Neural progenitor cell (in vitro differentiated cells): Measurements from ENCODE around the gene P3H3. TPM values are rescaled to one million over a fixed set of nuclear protein-coding genes. Genes with fewer than 3 reads are reported as not detected.

ENCODE experiments used
- DNase-seq: peaks from one replicate; pipeline ENCODE4 v3.0.0-alpha.2; 2016; ENCODE audit warnings: low spot score
- H2AFZ ChIP-seq: fragments of 200-600 bp; sonication (generic); replicated peaks from 2 replicates; pipeline ENCODE4 v1.6.1; 2016; ENCODE audit warnings: antibody characterized with exemption
- H3F3A ChIP-seq: fragments of 200-600 bp; sonication (generic); 2 replicates; pipeline ENCODE4 v1.6.1; 2016; ENCODE audit warnings: antibody characterized with exemption, low read depth
- H3K27ac ChIP-seq: fragments of 200-600 bp; sonication (generic); 2 replicates; pipeline ENCODE4 v1.5.1; 2016; ENCODE audit warnings: mild to moderate bottlenecking
- H3K27me3 ChIP-seq: fragments of 200-600 bp; sonication (generic); 2 replicates; pipeline ENCODE4 v1.6.1; 2016; ENCODE audit warnings: mild to moderate bottlenecking, moderate library complexity
- H3K36me3 ChIP-seq: fragments of 200-600 bp; sonication (generic); 2 replicates; pipeline ENCODE4 v1.5.1; 2016
- H3K4me1 ChIP-seq: fragments of 200-600 bp; sonication (generic); 2 replicates; pipeline ENCODE4 v1.6.1; 2016; ENCODE audit warnings: mixed run types
- H3K4me2 ChIP-seq: fragments of 200-600 bp; sonication (generic); 2 replicates; pipeline ENCODE4 v1.6.1; 2016
- H3K4me3 ChIP-seq: fragments of 200-600 bp; sonication (generic); 2 replicates; pipeline ENCODE4 v1.5.1; 2016
- H3K79me2 ChIP-seq: fragments of 200-600 bp; sonication (generic); 2 replicates; pipeline ENCODE4 v1.6.1; 2016; ENCODE audit warnings: low read depth
- H3K9ac ChIP-seq: fragments of 200-600 bp; sonication (generic); 2 replicates; pipeline ENCODE4 v1.6.1; 2016
- H3K9me3 ChIP-seq: fragments of 200-600 bp; sonication (generic); 2 replicates; pipeline ENCODE4 v1.5.1; 2016; ENCODE audit warnings: low read depth
- H4K20me1 ChIP-seq: fragments of 200-600 bp; sonication (generic); 2 replicates; pipeline ENCODE4 v1.6.1; 2016; ENCODE audit warnings: low read depth
- H3K27ac Mint-ChIP-seq: 3 replicates; pipeline ENCODE4 v1.8.0; 2021; ENCODE audit warnings: mixed read lengths
- H3K27me3 Mint-ChIP-seq: 2 replicates; pipeline ENCODE4 v1.8.0; 2022; ENCODE audit warnings: low read depth, mild to moderate bottlenecking, inconsistent platforms, moderate library complexity, mixed read lengths; ENCODE audit not compliant: insufficient read depth
- H3K36me3 Mint-ChIP-seq: 3 replicates; pipeline ENCODE4 v1.8.0; 2021; ENCODE audit warnings: mixed read lengths
- H3K4me1 Mint-ChIP-seq: 3 replicates; pipeline ENCODE4 v1.8.0; 2021; ENCODE audit warnings: mixed read lengths
- H3K4me3 Mint-ChIP-seq: 3 replicates; pipeline ENCODE4 v1.8.0; 2021; ENCODE audit warnings: mild to moderate bottlenecking, moderate library complexity, mixed read lengths
- H3K9me3 Mint-ChIP-seq: 3 replicates; pipeline ENCODE4 v1.8.0; 2020; ENCODE audit warnings: mixed read lengths
- EZH2 ChIP-seq: fragments of 200-600 bp; sonication (generic); IDR thresholded peaks from 2 replicates; pipeline ENCODE4 v1.6.1; 2017; ENCODE audit warnings: antibody characterized with exemption, mild to moderate bottlenecking, moderate library complexity
- EZH2phosphoT487 ChIP-seq: fragments of 200-600 bp; sonication (generic); IDR thresholded peaks from 2 replicates; pipeline ENCODE4 v1.6.1; 2017; ENCODE audit warnings: antibody characterized with exemption
- total RNA-seq: library from RNA; depleted of rRNA; stranded (reverse); fragments of >200 nt; gene quantifications from 2 replicates; pipeline ENCODE4 v1.2.3, GENCODE V29; 2015; ENCODE audit warnings: low replicate concordance
- TF ChIP-seq, protein P1 (sequence below): fragments of 200-600 bp; sonication (generic); IDR thresholded peaks from 2 replicates; pipeline ENCODE4 v1.5.1; 2017; ENCODE audit warnings: antibody characterized with exemption, mild to moderate bottlenecking

P3H3 gene
- total RNA-seq, 1 donor from 2014 or later: 14.1 TPM

DNA sequence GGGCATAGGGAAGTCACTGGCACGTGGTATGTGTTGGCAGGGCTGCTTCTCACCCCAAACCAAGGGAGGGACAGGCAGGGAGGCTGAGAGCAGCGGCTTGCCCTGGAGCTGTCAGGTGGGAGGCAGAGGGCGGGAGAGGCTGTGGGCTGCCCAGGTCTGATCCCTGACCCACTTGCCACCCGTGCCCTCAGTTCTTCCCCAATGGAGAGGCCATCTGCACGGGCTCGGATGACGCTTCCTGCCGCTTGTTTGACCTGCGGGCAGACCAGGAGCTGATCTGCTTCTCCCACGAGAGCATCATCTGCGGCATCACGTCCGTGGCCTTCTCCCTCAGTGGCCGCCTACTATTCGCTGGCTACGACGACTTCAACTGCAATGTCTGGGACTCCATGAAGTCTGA lies 17.2 kb downstream of the P3H3 start:
- Mint-ChIP-seq H3K4me3 (no peak overlapping the region), H3K36me3 (peaks cover 46% of the 10 kb centered on the region), H3K27ac (no peak overlapping the region), H3K27me3 (peaks cover 9% of the 10 kb centered on the region), H3K9me3 (no peaks in the 10 kb centered on the region), H3K4me1 (peaks cover 36% of the 10 kb centered on the region)
- Histone ChIP-seq H4K20me1 (peaks cover 29% of the 10 kb centered on the region), H3K36me3 (no peaks in the 10 kb centered on the region), H3K4me1 (peaks cover 20% of the 10 kb centered on the region), H3K4me3 (no peak overlapping the region), H3K9ac (no peak overlapping the region), H3K9me3 (no peaks in the 10 kb centered on the region), H3K4me2 (no peak overlapping the region), H2AFZ (no peak overlapping the region), H3F3A (peaks cover 42% of the 10 kb centered on the region), H3K27ac (no peak overlapping the region), H3K79me2 (peaks cover 20% of the 10 kb centered on the region), H3K27me3 (no peaks in the 10 kb centered on the region)
- no peak for DNase-seq
- TF ChIP-seq EZH2phosphoT487: no peak

GRCh38 chr12:6846316-6846869 lies 18.2 kb downstream of the P3H3 start:
- Mint-ChIP-seq H3K36me3 (peaks cover 48% of the 10 kb centered on the region), H3K27ac (no peak overlapping the region), H3K27me3 (peaks cover 11% of the 10 kb centered on the region), H3K4me3 (peak overlapping the region; percentile 2), H3K9me3 (no peaks in the 10 kb centered on the region), H3K4me1 (peaks cover 40% of the 10 kb centered on the region)
- no peak overlapping the region for H3K27ac ChIP-seq
- no peak overlapping the region for H3K9ac ChIP-seq
- peaks cover 25% of the 10 kb centered on the region for H4K20me1 ChIP-seq
- H3K4me3 ChIP-seq: no peak overlapping the region
- H3K36me3 ChIP-seq: no peaks in the 10 kb centered on the region
- H3K4me2 ChIP-seq: no peak overlapping the region
- no peaks in the 10 kb centered on the region for H3K27me3 ChIP-seq
- H3K4me1 ChIP-seq: peaks cover 12% of the 10 kb centered on the region
- TF ChIP-seq EZH2phosphoT487: no peak
- TF ChIP-seq, protein P1, sequence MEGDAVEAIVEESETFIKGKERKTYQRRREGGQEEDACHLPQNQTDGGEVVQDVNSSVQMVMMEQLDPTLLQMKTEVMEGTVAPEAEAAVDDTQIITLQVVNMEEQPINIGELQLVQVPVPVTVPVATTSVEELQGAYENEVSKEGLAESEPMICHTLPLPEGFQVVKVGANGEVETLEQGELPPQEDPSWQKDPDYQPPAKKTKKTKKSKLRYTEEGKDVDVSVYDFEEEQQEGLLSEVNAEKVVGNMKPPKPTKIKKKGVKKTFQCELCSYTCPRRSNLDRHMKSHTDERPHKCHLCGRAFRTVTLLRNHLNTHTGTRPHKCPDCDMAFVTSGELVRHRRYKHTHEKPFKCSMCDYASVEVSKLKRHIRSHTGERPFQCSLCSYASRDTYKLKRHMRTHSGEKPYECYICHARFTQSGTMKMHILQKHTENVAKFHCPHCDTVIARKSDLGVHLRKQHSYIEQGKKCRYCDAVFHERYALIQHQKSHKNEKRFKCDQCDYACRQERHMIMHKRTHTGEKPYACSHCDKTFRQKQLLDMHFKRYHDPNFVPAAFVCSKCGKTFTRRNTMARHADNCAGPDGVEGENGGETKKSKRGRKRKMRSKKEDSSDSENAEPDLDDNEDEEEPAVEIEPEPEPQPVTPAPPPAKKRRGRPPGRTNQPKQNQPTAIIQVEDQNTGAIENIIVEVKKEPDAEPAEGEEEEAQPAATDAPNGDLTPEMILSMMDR: no peak
- no peak for TF ChIP-seq EZH2
- DNase-seq: no peak
- no peak overlapping the region for H2AFZ ChIP-seq
- H3K79me2 ChIP-seq: peaks cover 25% of the 10 kb centered on the region
- peaks cover 43% of the 10 kb centered on the region for H3F3A ChIP-seq
- no peaks in the 10 kb centered on the region for H3K9me3 ChIP-seq

GRCh38 chr12:6847676-6848075 lies 19.5 kb downstream of the P3H3 start:
- H3K79me2 ChIP-seq: peaks cover 25% of the 10 kb centered on the region
- H3K9me3 ChIP-seq: no peaks in the 10 kb centered on the region
- H3K4me2 ChIP-seq: no peak overlapping the region
- H3K4me1 Mint-ChIP-seq: peaks cover 33% of the 10 kb centered on the region
- H3K4me3 Mint-ChIP-seq: no peak overlapping the region
- H3K4me1 ChIP-seq: peaks cover 12% of the 10 kb centered on the region
- TF ChIP-seq EZH2phosphoT487 (no peak), EZH2 (no peak)
- TF ChIP-seq, protein P1: no peak
- H4K20me1 ChIP-seq: peaks cover 24% of the 10 kb centered on the region
- H3K27ac Mint-ChIP-seq: no peak overlapping the region
- no peak overlapping the region for H2AFZ ChIP-seq
- no peak overlapping the region for H3K27ac ChIP-seq
- H3K9ac ChIP-seq: peak overlapping the region; percentile 31
- no peak for DNase-seq
- H3K27me3 ChIP-seq: no peaks in the 10 kb centered on the region
- H3K36me3 Mint-ChIP-seq: peaks cover 46% of the 10 kb centered on the region
- H3K4me3 ChIP-seq: no peak overlapping the region
- H3K9me3 Mint-ChIP-seq: no peaks in the 10 kb centered on the region
- H3K36me3 ChIP-seq: no peaks in the 10 kb centered on the region
- H3K27me3 Mint-ChIP-seq: peaks cover 11% of the 10 kb centered on the region
- peaks cover 46% of the 10 kb centered on the region for H3F3A ChIP-seq

- Histone ChIP-seq H3K9me3 (no peaks in the 10 kb centered on the region), H3K27ac (no peak overlapping the region), H2AFZ (no peak overlapping the region), H3K36me3 (no peaks in the 10 kb centered on the region), H4K20me1 (peaks cover 31% of the 10 kb centered on the region), H3F3A (peaks cover 53% of the 10 kb centered on the region), H3K27me3 (no peaks in the 10 kb centered on the region), H3K4me2 (peak overlapping the region; percentile 88), H3K4me1 (peaks cover 19% of the 10 kb centered on the region), H3K4me3 (no peak overlapping the region), H3K79me2 (peaks cover 43% of the 10 kb centered on the region), H3K9ac (no peak overlapping the region)
- DNase-seq: no peak
- Mint-ChIP-seq H3K4me3 (peak overlapping the region; percentile 93), H3K27ac (no peak overlapping the region), H3K27me3 (peaks cover 9% of the 10 kb centered on the region), H3K36me3 (peaks cover 41% of the 10 kb centered on the region), H3K9me3 (no peaks in the 10 kb centered on the region), H3K4me1 (peaks cover 47% of the 10 kb centered on the region)
- no peak for TF ChIP-seq EZH2
- TF ChIP-seq EZH2phosphoT487: no peak
- TF ChIP-seq, protein P1: no peak
Observed at GRCh38 chr12:6849427-6849826, 21.2 kb downstream of the P3H3 start.
